Panc1 (cell line): ENCODE measurements around the gene GPBP1L1. TPM values are rescaled to one million over a fixed set of nuclear protein-coding genes. Genes with fewer than 3 reads are reported as not detected.

ENCODE experiments used
- ATAC-seq: fragments of 200-7000 bp; cut with Tn5 transposase; 2 replicates; pipeline ENCODE4 v1.9.1; 2020; ENCODE audit warnings: mild to moderate bottlenecking, moderate library complexity
- BruUV-seq: library from RNA; stranded (reverse); fragments of 400-500 nt; replicated peaks from 2 replicates; lab custom pipeline; 2021; lab: Mats Ljungman, UMichigan
- CTCF ChIA-PET: fragments of 300-600 bp; sonication (Branson Sonifier 250); formaldehyde crosslinking; loops from one replicate; lab custom pipeline; 2022; ENCODE audit warnings: antibody characterized with exemption; lab: Charles Lee
- POLR2A ChIA-PET: fragments of 300-600 bp; sonication (Branson Sonifier 250); formaldehyde crosslinking; loops from one replicate; lab custom pipeline; 2022; ENCODE audit warnings: antibody characterized with exemption; lab: Charles Lee
- DNase-seq: peaks from one replicate; pipeline ENCODE4 v3.0.0-alpha.2; 2010; ENCODE audit warnings: low read depth, low spot score
- H3K27ac ChIP-seq: 2 replicates; pipeline ENCODE4 v1.5.1; 2011; ENCODE audit warnings: mild to moderate bottlenecking, low read length, inconsistent platforms
- H3K27me3 ChIP-seq: fragments of 200-500 bp; sonication (Bioruptor generic); 2 replicates; pipeline ENCODE4 v1.6.0; 2014; ENCODE audit warnings: low read length, inconsistent platforms; ENCODE audit not compliant: control insufficient read depth, insufficient read depth
- H3K36me3 ChIP-seq: fragments of 200-500 bp; sonication (Bioruptor generic); 2 replicates; pipeline ENCODE4 v1.5.1; 2014; ENCODE audit warnings: inconsistent platforms, mild to moderate bottlenecking, low read length, moderate library complexity; ENCODE audit not compliant: control insufficient read depth, insufficient read depth
- H3K4me1 ChIP-seq: 2 replicates; pipeline ENCODE4 v1.5.1; 2011; ENCODE audit warnings: inconsistent platforms, mild to moderate bottlenecking, low read length, moderate library complexity; ENCODE audit not compliant: control insufficient read depth, insufficient read depth
- H3K4me3 ChIP-seq, 2 experiments: 2 replicates each; pipeline ENCODE4 v1.5.1; 2011 to 2012; ENCODE audit warnings: low read depth in 2 of 2, low read length in 2 of 2, mild to moderate bottlenecking in 2 of 2, inconsistent platforms in 1 of 2, moderate library complexity in 1 of 2
- H3K9me3 ChIP-seq: fragments of 200-500 bp; sonication (Bioruptor generic); 2 replicates; pipeline ENCODE4 v1.5.1; 2014; ENCODE audit warnings: low read depth, mild to moderate bottlenecking, inconsistent platforms, low read length, moderate library complexity; ENCODE audit not compliant: control insufficient read depth, insufficient read depth
- CTCF ChIP-seq: fragments of 450-650 bp; IDR thresholded peaks from 2 replicates; pipeline ENCODE4 v1.5.1; 2017; ENCODE audit warnings: mild to moderate bottlenecking
- POLR2AphosphoS5 ChIP-seq: IDR thresholded peaks from 2 replicates; pipeline ENCODE4 v1.6.1; 2012; ENCODE audit warnings: mild to moderate bottlenecking, low read depth, low read length, moderate library complexity
- REST ChIP-seq, 2 experiments: IDR thresholded peaks; 2 replicates each; pipeline ENCODE4 v1.6.1; 2011 to 2012; ENCODE audit warnings: low read depth in 2 of 2, control low read depth in 1 of 2, low read length in 1 of 2, mild to moderate bottlenecking in 1 of 2, moderate library complexity in 1 of 2; ENCODE audit not compliant: insufficient read depth in 1 of 2
- SIN3A ChIP-seq: IDR thresholded peaks from 2 replicates; pipeline ENCODE4 v1.6.1; 2012; ENCODE audit warnings: low read depth, mild to moderate bottlenecking, low read length, moderate library complexity, borderline replicate concordance; ENCODE audit not compliant: insufficient read depth
- TCF7L2 ChIP-seq: IDR thresholded peaks from 2 replicates; pipeline ENCODE4 v1.6.1; 2011; ENCODE audit warnings: mild to moderate bottlenecking, low read depth, low read length, inconsistent platforms
- in situ Hi-C: cut with HindIII; loops from 2 replicates; pipeline ENCODE4 v1.10.0; 2016; ENCODE audit warnings: low sequenced_read_pairs, low pct_unique_long_range_greater_than_20kb
- intact Hi-C: fragments of 100-400 bp; cut with micrococcal nuclease; formaldehyde crosslinking; loops from one replicate; pipeline ENCODE4 v1.10.0; 2022; ENCODE audit not compliant: unreplicated experiment
- total RNA-seq: library from RNA; stranded (reverse); gene quantifications from one replicate; pipeline ENCODE4 v1.2.1, GENCODE V29; 2021; ENCODE audit not compliant: unreplicated experiment

The GPBP1L1 gene
- total RNA-seq, 1 experiment from 2014 or later = 130 TPM

GRCh38 chr1:45610589-45611226, 75.6 kb downstream of the GPBP1L1 start (continued):
- TF ChIP-seq CTCF = no peak

GRCh38 chr1:45608175-45609156, 77.9 kb downstream of the GPBP1L1 start:
- CTCF ChIA-PET = no interaction called here
- intact Hi-C loops (no loop called here), in situ Hi-C loops (no loop called here)
- POLR2A ChIA-PET = interaction anchor here (0.5 kb wide), 1 partner anchor 30 kb away, joined by 3 read pairs; no protein-coding TSS in a partner anchor
- no peak overlapping the region for H3K27ac ChIP-seq
- no peaks in the 10 kb centered on the region for H3K9me3 ChIP-seq
- H3K4me1 ChIP-seq = no peaks in the 10 kb centered on the region
- H3K27me3 ChIP-seq = no peaks in the 10 kb centered on the region
- BruUV-seq = no TSS peak
- no peak for ATAC-seq
- no peak overlapping the region for H3K4me3 ChIP-seq
- H3K36me3 ChIP-seq = peaks cover 27% of the 10 kb centered on the region
- DNase-seq = no peak
- TF ChIP-seq TCF7L2 = no peak
- no peak for TF ChIP-seq SIN3A
- TF ChIP-seq CTCF = no peak
- TF ChIP-seq POLR2AphosphoS5 = no peak
- TF ChIP-seq REST (IDR thresholded peaks at IDR 0.05; ENCODE audit: insufficient read depth in 1 of 2, low read depth in 2 of 2, low read length in 1 of 2) = no peak
